ENCODE data around the gene DZIP1.
"Not testable (repeated sequence)": the region's sequence is repeated elsewhere in the genome, so short reads cannot be mapped to it uniquely, and the experiment has no call there.

Gene DZIP1

GRCh38 chr13:95677564-95678266 is 33.2 kb upstream of the DZIP1 start:
- H3K27ac ChIP-seq, result peak overlapping the region; percentile 97
- DNase-seq (ENCODE audit: low spot score), result peak; percentile 20
- ChIA-PET POLR2A (ENCODE audit: low non-redundant PET) (no interaction called here), CTCF (interaction anchor here (1.3 kb wide), 1 partner anchor 156 kb away, joined by 4 read pairs; no protein-coding TSS in a partner anchor)
- TF ChIP-seq CTCF (conservative IDR thresholded peaks at IDR 0.05; ENCODE audit: low read depth), result no peak

- no peak for TF ChIP-seq CTCF (conservative IDR thresholded peaks at IDR 0.05; ENCODE audit: low read depth)
- POLR2A ChIA-PET (ENCODE audit: low non-redundant PET), result interaction anchor here (0.5 to 0.6 kb wide), 2 partner anchors 26 to 32 kb away, joined by 3 to 11 read pairs; no protein-coding TSS in a partner anchor
- H3K27ac ChIP-seq, result peak within 1 kb of the TSS; percentile 97
- CTCF ChIA-PET, result interaction anchor here (1.3 kb wide), 1 partner anchor 157 kb away, joined by 4 read pairs; no protein-coding TSS in a partner anchor
- DNase-seq (ENCODE audit: low spot score), result peak; percentile 99
Observed at GRCh38 chr13:95676762-95677563, 32.5 kb upstream of the DZIP1 start, which contains the start of gene DNAJC3. Gene DNAJC3, plus strand, starts transcription at chr13:95677139. Its CDS starts 117 bp downstream, at chr13:95677256.

GRCh38 chr13:95676105-95676761 is 31.7 kb upstream of the DZIP1 start:
- ChIA-PET POLR2A (ENCODE audit: low non-redundant PET) (interaction anchor here (0.6 kb wide), 1 partner anchor 33 kb away, joined by 11 read pairs; no protein-coding TSS in a partner anchor), CTCF (interaction anchor here (0.6 to 1.3 kb wide), 2 partner anchors 158 to 384 kb away, joined by 3 to 4 read pairs; no protein-coding TSS in a partner anchor)
- peak overlapping the region; percentile 97 for H3K27ac ChIP-seq
- DNase-seq (ENCODE audit: low spot score), result peak; percentile 48
- no peak for TF ChIP-seq CTCF (conservative IDR thresholded peaks at IDR 0.05; ENCODE audit: low read depth)

GRCh38 chr13:95671597-95671996 is 27.1 kb upstream of the DZIP1 start:
- no peak for TF ChIP-seq CTCF (conservative IDR thresholded peaks at IDR 0.05; ENCODE audit: low read depth)
- ChIA-PET POLR2A (ENCODE audit: low non-redundant PET) (no interaction called here), CTCF (interaction anchor here (1.1 kb wide), 1 partner anchor 428 kb away, joined by 3 read pairs; no protein-coding TSS in a partner anchor)
- H3K27ac ChIP-seq, result no peak overlapping the region
- no peak for DNase-seq (ENCODE audit: low spot score)

GRCh38 chr13:95667235-95667634 is 22.7 kb upstream of the DZIP1 start:
- POLR2A ChIA-PET (ENCODE audit: low non-redundant PET); DNase-seq (ENCODE audit: low spot score); H3K27ac ChIP-seq: not testable (repeated sequence)
- CTCF ChIA-PET, result interaction anchor here (1.1 kb wide), 1 partner anchor 43 kb away, joined by 3 read pairs; no protein-coding TSS in a partner anchor

- DNase-seq (ENCODE audit: low spot score), result peak; percentile 45
- POLR2A ChIA-PET (ENCODE audit: low non-redundant PET), result no interaction called here
- CTCF ChIA-PET, result interaction anchor here (0.6 to 1.3 kb wide), 9 partner anchors 14 to 581 kb away, joined by 3 to 8 read pairs (median 4); no protein-coding TSS in a partner anchor
Observed at GRCh38 chr13:95660981-95661581, 16.6 kb upstream of the DZIP1 start.

More at GRCh38 chr13:95660981-95661581, 16.6 kb upstream of the DZIP1 start:
- TF ChIP-seq CTCF (conservative IDR thresholded peaks at IDR 0.05; ENCODE audit: low read depth), result peak; percentile 76
- no peak overlapping the region for H3K27ac ChIP-seq
